ENCODE measurements around the gene NEAT1. TPM values are rescaled to one million over a fixed set of nuclear protein-coding genes. Genes with fewer than 3 reads are reported as not detected.

The NEAT1 gene
- total and polyA plus RNA-seq, 8 donors = 106 to 1,441 (median 149) TPM

DNA sequence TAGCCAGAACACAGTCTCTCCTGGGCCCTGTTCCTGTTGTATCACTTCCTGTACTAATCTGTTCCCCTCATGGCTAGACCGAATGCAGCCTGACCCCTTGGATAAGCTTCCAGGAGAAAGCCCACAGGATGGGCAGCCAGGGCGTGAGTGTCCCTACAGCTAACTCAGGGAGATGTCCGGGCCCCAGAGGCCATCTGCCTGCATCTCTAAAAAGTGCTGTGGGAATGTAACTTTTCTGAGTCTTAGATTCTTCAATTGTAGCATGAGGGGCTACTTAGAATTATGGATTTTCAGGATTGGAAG, 68.5 kb downstream of the NEAT1 start:
- intact Hi-C loops (cut with DNase I) = no loop called here
- Histone ChIP-seq H3K4me1 (peaks cover 83 to 99% of the 10 kb centered on the region in 2 donors), H3K4me3 (no peak overlapping the region), H3K27ac (peak overlapping the region; percentile 94 to 99), H3K9me3 (no peaks in the 10 kb centered on the region), H3K36me3 (no peaks in the 10 kb centered on the region), H3K27me3 (no peaks in the 10 kb centered on the region)
- TF ChIP-seq, protein P1, sequence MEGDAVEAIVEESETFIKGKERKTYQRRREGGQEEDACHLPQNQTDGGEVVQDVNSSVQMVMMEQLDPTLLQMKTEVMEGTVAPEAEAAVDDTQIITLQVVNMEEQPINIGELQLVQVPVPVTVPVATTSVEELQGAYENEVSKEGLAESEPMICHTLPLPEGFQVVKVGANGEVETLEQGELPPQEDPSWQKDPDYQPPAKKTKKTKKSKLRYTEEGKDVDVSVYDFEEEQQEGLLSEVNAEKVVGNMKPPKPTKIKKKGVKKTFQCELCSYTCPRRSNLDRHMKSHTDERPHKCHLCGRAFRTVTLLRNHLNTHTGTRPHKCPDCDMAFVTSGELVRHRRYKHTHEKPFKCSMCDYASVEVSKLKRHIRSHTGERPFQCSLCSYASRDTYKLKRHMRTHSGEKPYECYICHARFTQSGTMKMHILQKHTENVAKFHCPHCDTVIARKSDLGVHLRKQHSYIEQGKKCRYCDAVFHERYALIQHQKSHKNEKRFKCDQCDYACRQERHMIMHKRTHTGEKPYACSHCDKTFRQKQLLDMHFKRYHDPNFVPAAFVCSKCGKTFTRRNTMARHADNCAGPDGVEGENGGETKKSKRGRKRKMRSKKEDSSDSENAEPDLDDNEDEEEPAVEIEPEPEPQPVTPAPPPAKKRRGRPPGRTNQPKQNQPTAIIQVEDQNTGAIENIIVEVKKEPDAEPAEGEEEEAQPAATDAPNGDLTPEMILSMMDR (IDR thresholded peaks at IDR 0.05) = no peak
- ATAC-seq (no peak), DNase-seq (no peak)

DNA sequence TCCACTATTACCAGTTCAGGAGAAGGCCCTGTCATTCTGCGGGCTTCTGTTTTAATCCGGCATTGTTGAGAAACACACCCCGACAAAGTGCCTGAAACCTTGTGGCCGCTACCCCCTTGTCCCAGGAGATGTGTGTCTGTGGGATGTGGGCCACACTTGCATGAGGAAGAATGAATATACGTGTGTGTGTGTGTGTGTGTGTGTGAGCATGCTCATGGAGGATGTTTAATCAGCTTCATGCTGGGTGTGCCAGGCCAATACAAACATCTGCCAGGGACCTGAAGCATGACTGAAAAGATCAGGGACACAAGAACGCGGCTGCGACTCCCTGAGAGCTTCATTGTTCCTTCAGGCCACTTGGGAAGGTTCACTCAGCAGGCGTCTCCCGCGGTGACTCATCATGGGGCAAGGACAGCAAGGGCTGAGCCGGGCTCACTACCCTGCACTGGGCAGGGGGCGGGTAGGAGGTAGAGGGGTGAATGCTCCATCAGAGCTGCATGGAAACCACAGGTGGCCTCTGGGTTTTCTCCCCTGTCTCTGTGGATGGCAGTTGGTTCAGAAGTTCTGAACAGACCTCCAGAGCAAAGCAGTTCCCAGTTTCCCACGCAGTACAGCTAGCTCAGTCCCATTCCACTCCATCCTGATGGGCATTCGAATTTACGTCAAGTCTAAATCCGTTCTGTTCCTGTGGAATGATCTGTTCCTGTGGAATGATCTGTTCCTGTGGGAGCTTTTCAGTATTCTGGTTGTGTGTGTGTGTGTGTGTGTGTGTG, 69.2 kb downstream of the NEAT1 start:
- Histone ChIP-seq H3K9me3 (no peaks in the 10 kb centered on the region), H3K36me3 (no peaks in the 10 kb centered on the region), H3K4me1 (peaks cover 88 to 100% of the 10 kb centered on the region in 2 donors), H3K27ac (peak overlapping the region; percentile 94 to 99), H3K27me3 (no peaks in the 10 kb centered on the region), H3K4me3 (no peak overlapping the region)
- DNase-seq = peak in 3 of 4 donors; percentile 70 to 91 (median 87)
- peak; percentile 47 for ATAC-seq
- TF ChIP-seq, protein P1 (IDR thresholded peaks at IDR 0.05) = no peak
- intact Hi-C loops (cut with DNase I) = no loop called here

DNA sequence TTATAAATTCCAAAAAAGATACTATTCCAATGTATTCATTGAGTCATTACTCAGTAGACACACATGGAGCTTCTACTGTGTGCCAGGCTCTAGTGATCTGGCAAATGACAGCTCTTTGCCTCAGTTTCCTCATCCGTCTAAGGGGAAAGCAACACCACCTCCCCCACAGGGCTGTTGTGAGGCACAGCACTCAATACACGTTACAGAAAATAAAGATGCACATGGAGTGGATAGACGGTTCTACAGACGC, 69.7 kb downstream of the NEAT1 start:
- DNase-seq = no peak
- TF ChIP-seq, protein P1 (IDR thresholded peaks at IDR 0.05) = no peak
- Histone ChIP-seq H3K27me3 (no peaks in the 10 kb centered on the region), H3K36me3 (no peaks in the 10 kb centered on the region), H3K4me1 (peaks cover 85 to 98% of the 10 kb centered on the region in 2 donors), H3K9me3 (no peaks in the 10 kb centered on the region), H3K27ac (peak overlapping the region; percentile 94 to 99), H3K4me3 (peak overlapping the region in 1 of 2 donors; percentile 1)
- ATAC-seq = no peak
- intact Hi-C loops (cut with DNase I) = no loop called here

DNA sequence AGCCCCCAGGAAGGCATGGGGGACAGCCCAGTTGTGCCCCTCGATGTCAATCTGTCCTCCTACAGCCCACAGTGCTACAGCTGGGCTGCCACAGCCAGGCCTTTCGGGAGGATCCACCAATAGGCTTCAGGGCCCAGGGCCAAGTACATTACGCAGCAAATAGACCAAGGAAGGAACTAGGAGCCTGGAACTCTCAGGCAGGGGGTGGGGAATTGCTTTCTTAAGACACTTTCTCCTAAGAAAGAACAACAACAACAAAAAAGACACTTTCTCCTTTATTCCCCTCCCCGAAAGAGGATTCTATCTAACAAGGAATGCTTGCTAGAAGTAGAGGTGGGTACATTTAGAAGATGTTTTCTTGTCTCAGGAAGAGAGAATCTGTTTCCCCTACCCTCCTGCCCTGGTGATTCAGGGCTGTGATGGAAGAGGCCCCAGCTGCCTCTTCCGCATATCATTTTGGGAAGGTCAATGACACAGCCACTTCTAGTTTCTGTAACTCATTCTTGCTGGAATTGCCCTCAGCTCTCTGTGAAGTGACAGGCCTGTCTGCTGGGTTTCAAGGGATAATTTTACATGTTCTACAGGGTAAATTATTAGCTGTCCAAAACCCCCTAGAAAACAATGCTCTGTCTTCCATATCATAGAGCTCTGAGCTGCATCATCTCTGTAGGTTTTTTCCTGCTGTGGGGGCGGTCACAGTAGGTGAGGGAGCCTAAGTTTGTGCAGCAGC, 70.2 kb downstream of the NEAT1 start:
- ATAC-seq (peak; percentile 28), DNase-seq (peak; percentile 74 to 89 (median 88))
- intact Hi-C loops (cut with DNase I) = no loop called here
- Histone ChIP-seq H3K36me3 (no peaks in the 10 kb centered on the region), H3K4me1 (peaks cover 84 to 93% of the 10 kb centered on the region in 2 donors), H3K27me3 (no peaks in the 10 kb centered on the region), H3K9me3 (no peaks in the 10 kb centered on the region), H3K4me3 (peak overlapping the region in 1 of 2 donors; percentile 1), H3K27ac (peak overlapping the region; percentile 94 to 99)
- TF ChIP-seq, protein P1 (IDR thresholded peaks at IDR 0.05) = no peak

DNA sequence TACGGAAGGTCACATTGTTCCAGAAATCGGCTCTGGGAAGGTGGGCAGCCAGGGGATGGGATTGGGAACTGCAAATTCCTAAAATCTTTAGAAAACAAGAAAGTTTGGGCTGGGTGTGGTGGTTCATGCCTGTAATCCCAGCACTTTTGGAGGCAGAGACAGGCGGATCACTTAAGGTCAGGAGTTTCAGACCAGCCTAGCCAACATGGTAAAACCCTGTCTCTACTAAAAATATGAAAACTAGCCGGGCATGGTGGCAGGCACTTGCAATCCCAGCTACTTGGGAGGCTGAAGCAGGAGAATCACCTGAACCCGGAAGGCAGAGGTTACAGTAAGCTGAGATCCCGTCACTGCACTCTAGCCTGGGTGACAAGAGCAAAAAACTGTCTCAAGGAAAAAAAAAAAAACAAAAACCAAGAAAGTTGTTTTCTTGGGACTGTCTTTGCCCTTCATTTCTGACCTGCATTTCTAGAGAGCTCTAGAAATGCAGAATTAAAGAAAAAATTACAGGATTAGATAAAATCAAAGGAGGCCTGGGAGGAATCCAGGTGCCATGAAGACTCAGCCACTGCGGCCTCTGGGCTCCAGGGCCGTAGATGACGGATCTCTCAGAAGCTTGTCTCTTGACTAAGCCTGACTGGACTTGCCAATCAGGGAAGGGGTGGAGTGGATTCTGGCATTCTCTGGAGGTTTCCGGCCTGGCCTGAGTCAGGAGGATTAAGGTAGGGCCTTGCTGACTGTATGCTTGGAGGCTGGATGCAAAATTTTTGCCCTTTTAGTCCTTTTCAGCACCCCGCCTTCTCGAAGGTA, 71.0 kb downstream of the NEAT1 start:
- DNase-seq (peak in 1 of 4 donors; percentile 89), ATAC-seq (peak; percentile 12)
- no peaks in the 10 kb centered on the region for H3K27me3 ChIP-seq
- H3K27ac ChIP-seq = peak overlapping the region; percentile 94 to 99
- peaks cover 76 to 85% of the 10 kb centered on the region in 2 donors for H3K4me1 ChIP-seq
- TF ChIP-seq, protein P1 (IDR thresholded peaks at IDR 0.05) = no peak
- no peaks in the 10 kb centered on the region for H3K36me3 ChIP-seq
- H3K9me3 ChIP-seq = no peaks in the 10 kb centered on the region
- no peak overlapping the region for H3K4me3 ChIP-seq
- intact Hi-C loops (cut with DNase I) = no loop called here
